G401 (cell line): ENCODE data around the gene PCSK7. TPM values are rescaled to one million over a fixed set of nuclear protein-coding genes. Genes with fewer than 3 reads are reported as not detected.
A peak's percentile ranks its signal among the peaks of the same experiment; 100 is the strongest.
"Not testable (repeated sequence)": the region's sequence is repeated elsewhere in the genome, so short reads cannot be mapped to it uniquely, and the experiment has no call there.

ENCODE experiments used
- DNase-seq: peaks from one replicate; pipeline ENCODE4 v3.0.0-alpha.2; 2015; ENCODE audit warnings: low spot score
- in situ Hi-C: cut with HindIII; loops from 2 replicates; pipeline ENCODE4 v1.10.0; 2016; ENCODE audit warnings: low sequenced_read_pairs, mixed read lengths
- total RNA-seq: library from RNA; depleted of rRNA; stranded (reverse); fragments of >200 nt; shearing (Covaris generic); gene quantifications from 2 replicates; pipeline ENCODE4 v1.2.3, GENCODE V29; 2014

The PCSK7 gene
- total RNA-seq, 1 experiment from 2014 or later = 52.6 TPM

GRCh38 chr11:117187799-117188481 lies 43.9 kb downstream of the PCSK7 start:
- no peak for DNase-seq
- in situ Hi-C loops = no loop called here

GRCh38 chr11:117187428-117187798 lies 44.5 kb downstream of the PCSK7 start:
- DNase-seq = no peak
- in situ Hi-C loops = no loop called here

GRCh38 chr11:117187007-117187406 lies 44.9 kb downstream of the PCSK7 start:
- no peak for DNase-seq
- in situ Hi-C loops = no loop called here

- in situ Hi-C loops = no loop called here
- DNase-seq = no peak
Observed at GRCh38 chr11:117186431-117186761, 45.5 kb downstream of the PCSK7 start.

GRCh38 chr11:117185736-117186430 lies 46.0 kb downstream of the PCSK7 start:
- in situ Hi-C loops = no loop called here
- DNase-seq = no peak

GRCh38 chr11:117183724-117184349 lies 48.0 kb downstream of the PCSK7 start:
- in situ Hi-C loops = no loop called here
- DNase-seq = no peak

- DNase-seq, in situ Hi-C loops: not testable (repeated sequence)
Observed at GRCh38 chr11:117183178-117183577, 48.7 kb downstream of the PCSK7 start.

- no peak for DNase-seq
- in situ Hi-C loops = no loop called here
Observed at GRCh38 chr11:117182551-117182935, 49.3 kb downstream of the PCSK7 start.

- DNase-seq = no peak
- in situ Hi-C loops = no loop called here
Observed at GRCh38 chr11:117181586-117182550, 50.0 kb downstream of the PCSK7 start.

GRCh38 chr11:117180661-117181585 lies 51.0 kb downstream of the PCSK7 start:
- in situ Hi-C loops = no loop called here
- DNase-seq = peak; percentile 70

- no peak for DNase-seq
- in situ Hi-C loops = no loop called here
Observed at GRCh38 chr11:117180020-117180419, 51.9 kb downstream of the PCSK7 start.

GRCh38 chr11:117179048-117179999 lies 52.5 kb downstream of the PCSK7 start:
- in situ Hi-C loops = no loop called here
- peak; percentile 46 for DNase-seq

GRCh38 chr11:117178210-117179034 lies 53.5 kb downstream of the PCSK7 start, which contains the start of gene SIDT2:
Gene SIDT2, plus strand, starts transcription at chr11:117178743. Its CDS starts 521 bp downstream, at chr11:117179264.
- in situ Hi-C loops = no loop called here
- DNase-seq = peak; percentile 97

GRCh38 chr11:117177534-117178209 lies 54.2 kb downstream of the PCSK7 start:
- no peak for DNase-seq
- in situ Hi-C loops = no loop called here

- in situ Hi-C loops = no loop called here
Observed at GRCh38 chr11:117176186-117176585, 55.7 kb downstream of the PCSK7 start.

GRCh38 chr11:117175781-117176180 lies 56.1 kb downstream of the PCSK7 start:
- no peak for DNase-seq
- in situ Hi-C loops = no loop called here

More at GRCh38 chr11:117176186-117176585, 55.7 kb downstream of the PCSK7 start:
- no peak for DNase-seq
